Tibial nerve (tissue), 4 donors: ENCODE data around the gene GTSE1. TPM values are rescaled to one million over a fixed set of nuclear protein-coding genes. Genes with fewer than 3 reads are reported as not detected.

Experiments
- DNase-seq, 2 donors: peaks; one replicate each; pipeline ENCODE4 v3.0.0-alpha.2; 2019; ENCODE audit warnings: low spot score in 2 of 2
- H3K27ac ChIP-seq, 4 donors: fragments of 200-600 bp; sonication (generic) in 3 of 4; one replicate each; pipeline ENCODE4 v1.5.1; 2017 to 2019; ENCODE audit warnings: mild to moderate bottlenecking in 1 of 4
- H3K27me3 ChIP-seq, 2 donors: fragments of 200-600 bp; sonication (generic) in 1 of 2; one replicate each; pipeline versions ENCODE4 v1.5.1 to v1.6.0; 2017 to 2019
- H3K36me3 ChIP-seq, 3 donors: fragments of 200-600 bp; sonication (generic); one replicate each; pipeline ENCODE4 v1.5.1; 2018 to 2019
- H3K4me1 ChIP-seq, 4 donors: fragments of 200-600 bp; sonication (generic) in 3 of 4; one replicate each; pipeline ENCODE4 v1.5.1; 2017 to 2019
- H3K4me3 ChIP-seq, 4 donors: fragments of 200-600 bp; sonication (generic) in 3 of 4; one replicate each; pipeline ENCODE4 v1.5.1; 2017 to 2019; ENCODE audit warnings: mild to moderate bottlenecking in 1 of 4, moderate library complexity in 1 of 4
- H3K9me3 ChIP-seq, 4 donors: fragments of 200-600 bp; sonication (generic) in 3 of 4; one replicate each; pipeline ENCODE4 v1.5.1; 2017 to 2019
- CTCF ChIP-seq, 5 experiments: fragments of 200-600 bp in 3 of 5; fragments of 450-650 bp in 2 of 5; sonication (generic) in 3 of 5; IDR thresholded peaks; one replicate each; pipeline ENCODE4 v1.5.1; 2016 to 2019; ENCODE audit warnings: antibody characterized with exemption in 5 of 5, mild to moderate bottlenecking in 3 of 5, moderate library complexity in 2 of 5
- EP300 ChIP-seq, 2 donors: sonication (generic); formaldehyde crosslinking; IDR thresholded peaks; one replicate each; pipeline ENCODE4 v1.6.1; 2017; ENCODE audit warnings: antibody characterized with exemption in 2 of 2, mild to moderate bottlenecking in 1 of 2
- POLR2A ChIP-seq, 2 donors: fragments of 450-650 bp; IDR thresholded peaks; one replicate each; pipeline ENCODE4 v1.6.1; 2017; ENCODE audit warnings: antibody characterized with exemption in 2 of 2, mild to moderate bottlenecking in 2 of 2, moderate library complexity in 2 of 2
- WGBS, 2 donors: methylation state at CpG; one replicate each; pipeline ENCODE4 v1.1.5; 2018; 5-methylcytosine and 5-hydroxymethylcytosine counted together
- total RNA-seq, 4 donors: library from RNA; depleted of rRNA; stranded (reverse); fragments of >200 nt; gene quantifications; one replicate each; pipeline ENCODE4 v1.1.0, GENCODE V29; 2016

GTSE1 gene
- total RNA-seq, 4 donors from 2014 or later, result 0.30 to 3.3 TPM; not detected in 2

DNA sequence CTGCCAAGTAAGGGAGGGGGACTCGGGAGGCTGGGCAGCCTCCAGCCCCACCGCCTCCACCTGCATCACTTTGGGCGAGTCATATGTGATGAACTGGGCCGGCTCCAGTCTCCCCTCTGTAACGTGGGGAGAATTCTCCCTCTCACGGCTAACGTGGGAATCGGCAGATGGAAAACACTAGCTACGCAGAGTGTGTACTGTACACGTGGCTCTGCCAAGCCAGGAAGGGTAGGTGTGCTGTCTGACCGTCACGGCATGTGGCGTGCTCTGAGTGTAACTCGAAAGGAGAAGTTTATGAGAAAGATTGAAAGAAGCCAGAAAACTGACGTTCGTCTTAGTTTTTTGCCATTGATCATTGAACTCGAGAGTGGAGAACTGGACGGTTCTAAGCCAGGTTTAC is 52.6 kb downstream of the GTSE1 start:
- WGBS, 2 donors, result 87 to 91% methylated on average over 18 of the region's 18 CpGs
- Histone ChIP-seq H3K27me3 (no peaks in the 10 kb centered on the region), H3K4me1 (no peaks in the 10 kb centered on the region), H3K36me3 (peaks cover 2 to 100% (median 36%) of the 10 kb centered on the region in 3 donors), H3K9me3 (no peaks in the 10 kb centered on the region), H3K4me3 (no peak overlapping the region), H3K27ac (no peak overlapping the region)
- TF ChIP-seq EP300 (IDR thresholded peaks at IDR 0.05) (no peak), CTCF (IDR thresholded peaks at IDR 0.05) (no peak), POLR2A (IDR thresholded peaks at IDR 0.05) (no peak)
- no peak for DNase-seq

- Histone ChIP-seq H3K27me3 (no peaks in the 10 kb centered on the region), H3K36me3 (peaks cover 2 to 100% (median 40%) of the 10 kb centered on the region in 3 donors), H3K4me3 (no peak overlapping the region), H3K4me1 (no peaks in the 10 kb centered on the region), H3K9me3 (no peaks in the 10 kb centered on the region), H3K27ac (no peak overlapping the region)
- WGBS, 2 donors, result 67 to 75% methylated on average over 6 of the region's 6 CpGs
- DNase-seq, result no peak
- no peak for TF ChIP-seq CTCF (IDR thresholded peaks at IDR 0.05)
Observed at GRCh38 chr22:46349681-46350080, 53.0 kb downstream of the GTSE1 start.

GRCh38 chr22:46350121-46350520 is 53.5 kb downstream of the GTSE1 start:
- TF ChIP-seq EP300 (IDR thresholded peaks at IDR 0.05) (no peak), CTCF (IDR thresholded peaks at IDR 0.05) (no peak), POLR2A (IDR thresholded peaks at IDR 0.05) (no peak)
- Histone ChIP-seq H3K27me3 (no peaks in the 10 kb centered on the region), H3K9me3 (no peaks in the 10 kb centered on the region), H3K36me3 (peaks cover 2 to 100% (median 40%) of the 10 kb centered on the region in 3 donors), H3K4me3 (no peak overlapping the region), H3K4me1 (no peaks in the 10 kb centered on the region), H3K27ac (no peak overlapping the region)
- 54 to 64% methylated on average over 7 of the region's 7 CpGs for WGBS, 2 donors
- no peak for DNase-seq

DNA sequence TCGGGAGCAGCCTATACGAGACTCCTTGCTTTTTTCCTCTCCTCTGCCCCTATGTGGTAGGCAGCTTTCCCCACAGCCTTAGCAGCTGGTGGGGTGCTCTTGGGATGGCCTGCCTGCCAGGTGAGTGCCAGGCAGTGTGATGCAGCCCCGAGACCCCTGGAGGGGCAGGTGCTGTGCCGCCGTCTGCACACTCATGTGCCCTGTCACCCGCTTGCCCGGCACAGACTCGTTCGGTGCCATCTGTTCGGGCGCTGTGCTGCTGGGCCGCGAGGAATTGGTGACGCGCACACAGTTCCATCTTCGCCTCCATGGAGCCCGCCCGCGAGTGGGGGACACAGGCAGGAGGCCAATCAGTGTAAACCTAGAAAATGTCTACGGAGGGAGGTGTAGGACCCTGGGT is 54.0 kb downstream of the GTSE1 start:
- WGBS, 2 donors, result 94 to 95% methylated on average over 20 of the region's 20 CpGs
- peaks cover 2 to 100% (median 39%) of the 10 kb centered on the region in 3 donors for H3K36me3 ChIP-seq

More for the DNA sequence above, 54.0 kb downstream of the GTSE1 start:
- Histone ChIP-seq H3K4me1 (no peaks in the 10 kb centered on the region), H3K4me3 (no peak overlapping the region), H3K27ac (no peak overlapping the region), H3K27me3 (no peaks in the 10 kb centered on the region), H3K9me3 (no peaks in the 10 kb centered on the region)
- no peak for TF ChIP-seq CTCF (IDR thresholded peaks at IDR 0.05)
- TF ChIP-seq POLR2A (IDR thresholded peaks at IDR 0.05), result no peak
- TF ChIP-seq EP300 (IDR thresholded peaks at IDR 0.05), result no peak
- no peak for DNase-seq
